Sigmoid colon (tissue), 4 donors: ENCODE results near the gene LRP1B.

ENCODE experiments used
- EP300 ChIP-seq, 4 donors: sonication (generic); formaldehyde crosslinking; IDR thresholded peaks; one replicate each; pipeline ENCODE4 v1.6.1; 2017; ENCODE audit warnings: antibody characterized with exemption in 4 of 4
- POLR2A ChIP-seq, 2 donors: fragments of 450-650 bp; IDR thresholded peaks; one replicate each; pipeline ENCODE4 v1.6.1; 2016; ENCODE audit warnings: antibody characterized with exemption in 2 of 2, mild to moderate bottlenecking in 2 of 2, moderate library complexity in 2 of 2
- POLR2AphosphoS5 ChIP-seq, 4 donors: sonication (generic); formaldehyde crosslinking; IDR thresholded peaks; one replicate each; pipeline ENCODE4 v1.6.1; 2017; ENCODE audit warnings: antibody characterized with exemption in 4 of 4
- TF ChIP-seq, protein P1 (sequence below), 4 experiments: fragments of 450-650 bp in 3 of 4; fragments of 200-600 bp in 1 of 4; IDR thresholded peaks; one replicate each; pipeline ENCODE4 v1.5.1; 2016 to 2019; ENCODE audit warnings: antibody characterized with exemption in 4 of 4, mild to moderate bottlenecking in 3 of 4, moderate library complexity in 2 of 4

GRCh38 chr2:142031656-142032055, 99.2 kb downstream of the LRP1B start:
- TF ChIP-seq, protein P1, sequence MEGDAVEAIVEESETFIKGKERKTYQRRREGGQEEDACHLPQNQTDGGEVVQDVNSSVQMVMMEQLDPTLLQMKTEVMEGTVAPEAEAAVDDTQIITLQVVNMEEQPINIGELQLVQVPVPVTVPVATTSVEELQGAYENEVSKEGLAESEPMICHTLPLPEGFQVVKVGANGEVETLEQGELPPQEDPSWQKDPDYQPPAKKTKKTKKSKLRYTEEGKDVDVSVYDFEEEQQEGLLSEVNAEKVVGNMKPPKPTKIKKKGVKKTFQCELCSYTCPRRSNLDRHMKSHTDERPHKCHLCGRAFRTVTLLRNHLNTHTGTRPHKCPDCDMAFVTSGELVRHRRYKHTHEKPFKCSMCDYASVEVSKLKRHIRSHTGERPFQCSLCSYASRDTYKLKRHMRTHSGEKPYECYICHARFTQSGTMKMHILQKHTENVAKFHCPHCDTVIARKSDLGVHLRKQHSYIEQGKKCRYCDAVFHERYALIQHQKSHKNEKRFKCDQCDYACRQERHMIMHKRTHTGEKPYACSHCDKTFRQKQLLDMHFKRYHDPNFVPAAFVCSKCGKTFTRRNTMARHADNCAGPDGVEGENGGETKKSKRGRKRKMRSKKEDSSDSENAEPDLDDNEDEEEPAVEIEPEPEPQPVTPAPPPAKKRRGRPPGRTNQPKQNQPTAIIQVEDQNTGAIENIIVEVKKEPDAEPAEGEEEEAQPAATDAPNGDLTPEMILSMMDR (IDR thresholded peaks at IDR 0.05): no peak
- no peak for TF ChIP-seq POLR2A (IDR thresholded peaks at IDR 0.05)
- TF ChIP-seq POLR2AphosphoS5 (IDR thresholded peaks at IDR 0.05): no peak
- no peak for TF ChIP-seq EP300 (IDR thresholded peaks at IDR 0.05)
